NCI-H82 treated with DMSO at 0.1 percent for 48 hours (cell line): ENCODE measurements around the gene NDST3.

Experiments used
- DNase-seq: peaks from one replicate; lab custom pipeline; 2025; ENCODE audit not compliant: unreplicated experiment; lab: John Stamatoyannopoulos, UW

Gene NDST3

GRCh38 chr4:118307643-118308042 is 273.4 kb downstream of the NDST3 start:
- DNase-seq = no peak
